Measurements from ENCODE around the gene C18orf32.

DNA sequence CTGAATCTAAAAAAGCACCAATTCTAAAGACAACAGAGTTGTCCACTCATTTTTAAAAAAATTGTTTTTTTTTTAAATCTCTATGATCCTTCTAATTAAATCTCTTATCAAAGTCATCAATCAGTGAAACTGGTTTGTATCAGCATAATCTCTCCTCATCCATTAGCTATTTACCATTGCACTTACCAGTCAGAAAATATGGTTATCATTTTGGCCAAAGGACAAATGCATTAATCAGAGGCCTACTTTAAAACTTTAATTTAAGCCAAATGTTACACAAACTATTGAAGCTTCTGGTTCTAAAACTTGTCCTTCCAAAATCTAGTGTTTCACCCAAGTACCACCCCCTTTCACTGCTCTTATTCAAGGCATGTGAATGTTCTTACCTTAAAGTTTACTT lies 3.8 kb downstream of the C18orf32 start:
- TF ChIP-seq, protein P1, sequence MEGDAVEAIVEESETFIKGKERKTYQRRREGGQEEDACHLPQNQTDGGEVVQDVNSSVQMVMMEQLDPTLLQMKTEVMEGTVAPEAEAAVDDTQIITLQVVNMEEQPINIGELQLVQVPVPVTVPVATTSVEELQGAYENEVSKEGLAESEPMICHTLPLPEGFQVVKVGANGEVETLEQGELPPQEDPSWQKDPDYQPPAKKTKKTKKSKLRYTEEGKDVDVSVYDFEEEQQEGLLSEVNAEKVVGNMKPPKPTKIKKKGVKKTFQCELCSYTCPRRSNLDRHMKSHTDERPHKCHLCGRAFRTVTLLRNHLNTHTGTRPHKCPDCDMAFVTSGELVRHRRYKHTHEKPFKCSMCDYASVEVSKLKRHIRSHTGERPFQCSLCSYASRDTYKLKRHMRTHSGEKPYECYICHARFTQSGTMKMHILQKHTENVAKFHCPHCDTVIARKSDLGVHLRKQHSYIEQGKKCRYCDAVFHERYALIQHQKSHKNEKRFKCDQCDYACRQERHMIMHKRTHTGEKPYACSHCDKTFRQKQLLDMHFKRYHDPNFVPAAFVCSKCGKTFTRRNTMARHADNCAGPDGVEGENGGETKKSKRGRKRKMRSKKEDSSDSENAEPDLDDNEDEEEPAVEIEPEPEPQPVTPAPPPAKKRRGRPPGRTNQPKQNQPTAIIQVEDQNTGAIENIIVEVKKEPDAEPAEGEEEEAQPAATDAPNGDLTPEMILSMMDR (IDR thresholded peaks at IDR 0.05) = no peak
- TF ChIP-seq POLR2AphosphoS5 (IDR thresholded peaks at IDR 0.05) = no peak
- no peak for TF ChIP-seq EP300 (IDR thresholded peaks at IDR 0.05)

All from esophagus muscularis mucosa (tissue), 4 donors.